Measurements from ENCODE around the gene SLC39A11.

The SLC39A11 gene

GRCh38 chr17:72970797-72971196 lies 121.7 kb downstream of the SLC39A11 start (continued):
- TF ChIP-seq, protein P1, sequence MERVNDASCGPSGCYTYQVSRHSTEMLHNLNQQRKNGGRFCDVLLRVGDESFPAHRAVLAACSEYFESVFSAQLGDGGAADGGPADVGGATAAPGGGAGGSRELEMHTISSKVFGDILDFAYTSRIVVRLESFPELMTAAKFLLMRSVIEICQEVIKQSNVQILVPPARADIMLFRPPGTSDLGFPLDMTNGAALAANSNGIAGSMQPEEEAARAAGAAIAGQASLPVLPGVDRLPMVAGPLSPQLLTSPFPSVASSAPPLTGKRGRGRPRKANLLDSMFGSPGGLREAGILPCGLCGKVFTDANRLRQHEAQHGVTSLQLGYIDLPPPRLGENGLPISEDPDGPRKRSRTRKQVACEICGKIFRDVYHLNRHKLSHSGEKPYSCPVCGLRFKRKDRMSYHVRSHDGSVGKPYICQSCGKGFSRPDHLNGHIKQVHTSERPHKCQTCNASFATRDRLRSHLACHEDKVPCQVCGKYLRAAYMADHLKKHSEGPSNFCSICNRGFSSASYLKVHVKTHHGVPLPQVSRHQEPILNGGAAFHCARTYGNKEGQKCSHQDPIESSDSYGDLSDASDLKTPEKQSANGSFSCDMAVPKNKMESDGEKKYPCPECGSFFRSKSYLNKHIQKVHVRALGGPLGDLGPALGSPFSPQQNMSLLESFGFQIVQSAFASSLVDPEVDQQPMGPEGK (CRISPR knock-in tag; IDR thresholded peaks at IDR 0.05; ENCODE audit: borderline replicate concordance) = no peak

- no peak for ATAC-seq
- TF ChIP-seq CSDC2 (CRISPR knock-in tag; IDR thresholded peaks at IDR 0.05) (no peak), GLIS3 (CRISPR knock-in tag; IDR thresholded peaks at IDR 0.05) (no peak), ARNTL (CRISPR knock-in tag; IDR thresholded peaks at IDR 0.05; ENCODE audit: borderline replicate concordance, low read depth) (no peak), SNAI2 (CRISPR knock-in tag; IDR thresholded peaks at IDR 0.05) (no peak)
- TF ChIP-seq, protein P1 (CRISPR knock-in tag; IDR thresholded peaks at IDR 0.05; ENCODE audit: borderline replicate concordance) = no peak
Measured at GRCh38 chr17:72970246-72970645, 122.2 kb downstream of the SLC39A11 start.

GRCh38 chr17:72969293-72969906 lies 123.1 kb downstream of the SLC39A11 start:
- no peak for TF ChIP-seq ZNF8 (CRISPR knock-in tag; IDR thresholded peaks at IDR 0.05)
- TF ChIP-seq, protein P2, sequence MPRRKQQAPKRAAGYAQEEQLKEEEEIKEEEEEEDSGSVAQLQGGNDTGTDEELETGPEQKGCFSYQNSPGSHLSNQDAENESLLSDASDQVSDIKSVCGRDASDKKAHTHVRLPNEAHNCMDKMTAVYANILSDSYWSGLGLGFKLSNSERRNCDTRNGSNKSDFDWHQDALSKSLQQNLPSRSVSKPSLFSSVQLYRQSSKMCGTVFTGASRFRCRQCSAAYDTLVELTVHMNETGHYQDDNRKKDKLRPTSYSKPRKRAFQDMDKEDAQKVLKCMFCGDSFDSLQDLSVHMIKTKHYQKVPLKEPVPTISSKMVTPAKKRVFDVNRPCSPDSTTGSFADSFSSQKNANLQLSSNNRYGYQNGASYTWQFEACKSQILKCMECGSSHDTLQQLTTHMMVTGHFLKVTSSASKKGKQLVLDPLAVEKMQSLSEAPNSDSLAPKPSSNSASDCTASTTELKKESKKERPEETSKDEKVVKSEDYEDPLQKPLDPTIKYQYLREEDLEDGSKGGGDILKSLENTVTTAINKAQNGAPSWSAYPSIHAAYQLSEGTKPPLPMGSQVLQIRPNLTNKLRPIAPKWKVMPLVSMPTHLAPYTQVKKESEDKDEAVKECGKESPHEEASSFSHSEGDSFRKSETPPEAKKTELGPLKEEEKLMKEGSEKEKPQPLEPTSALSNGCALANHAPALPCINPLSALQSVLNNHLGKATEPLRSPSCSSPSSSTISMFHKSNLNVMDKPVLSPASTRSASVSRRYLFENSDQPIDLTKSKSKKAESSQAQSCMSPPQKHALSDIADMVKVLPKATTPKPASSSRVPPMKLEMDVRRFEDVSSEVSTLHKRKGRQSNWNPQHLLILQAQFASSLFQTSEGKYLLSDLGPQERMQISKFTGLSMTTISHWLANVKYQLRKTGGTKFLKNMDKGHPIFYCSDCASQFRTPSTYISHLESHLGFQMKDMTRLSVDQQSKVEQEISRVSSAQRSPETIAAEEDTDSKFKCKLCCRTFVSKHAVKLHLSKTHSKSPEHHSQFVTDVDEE (CRISPR knock-in tag; IDR thresholded peaks at IDR 0.05) = no peak
- TF ChIP-seq ARNTL (CRISPR knock-in tag; IDR thresholded peaks at IDR 0.05; ENCODE audit: borderline replicate concordance, low read depth) = no peak
- TF ChIP-seq ZNF70 (CRISPR knock-in tag; IDR thresholded peaks at IDR 0.05) = no peak
- TF ChIP-seq TCF4 (CRISPR knock-in tag; IDR thresholded peaks at IDR 0.05; ENCODE audit: borderline replicate concordance) = no peak
- no peak for TF ChIP-seq ZNF565 (CRISPR knock-in tag; conservative IDR thresholded peaks at IDR 0.05; ENCODE audit: low read depth)
- no peak for TF ChIP-seq ZC3H10 (CRISPR knock-in tag; IDR thresholded peaks at IDR 0.05)
- no peak for TF ChIP-seq SNAI2 (CRISPR knock-in tag; IDR thresholded peaks at IDR 0.05)
- TF ChIP-seq, protein P1 (CRISPR knock-in tag; IDR thresholded peaks at IDR 0.05; ENCODE audit: borderline replicate concordance) = no peak
- TF ChIP-seq GLIS3 (CRISPR knock-in tag; IDR thresholded peaks at IDR 0.05) = no peak
- TF ChIP-seq ESRRG (CRISPR knock-in tag; IDR thresholded peaks at IDR 0.05) = no peak
- no peak for TF ChIP-seq PPARA (CRISPR knock-in tag; IDR thresholded peaks at IDR 0.05; ENCODE audit: borderline replicate concordance)
- TF ChIP-seq TOX (CRISPR knock-in tag; IDR thresholded peaks at IDR 0.05; ENCODE audit: borderline replicate concordance) = no peak
- no peak for TF ChIP-seq POU6F1 (CRISPR knock-in tag; IDR thresholded peaks at IDR 0.05; ENCODE audit: borderline replicate concordance, low read depth)
- TF ChIP-seq OSR1 (CRISPR knock-in tag; IDR thresholded peaks at IDR 0.05) = no peak
- no peak for TF ChIP-seq ZFP3 (CRISPR knock-in tag; IDR thresholded peaks at IDR 0.05)
- no peak for TF ChIP-seq ISL1 (CRISPR knock-in tag; IDR thresholded peaks at IDR 0.05)
- no peak for TF ChIP-seq ZFP30 (CRISPR knock-in tag; IDR thresholded peaks at IDR 0.05)
- ATAC-seq = no peak

All from SK-N-SH treated with all-trans-retinoic acid at 6 μM for 48 hours (cell line).